HEK293 (cell line): ENCODE results near the gene E4F1.
"Not testable (repeated sequence)": the region's sequence is repeated elsewhere in the genome, so short reads cannot be mapped to it uniquely, and the experiment has no call there.

Experiments
- CTCF ChIA-PET: fragments of 350-600 bp; formaldehyde crosslinking; extraction: SDS; loops from one replicate; lab custom pipeline; 2021; ENCODE audit warnings: antibody characterized with exemption; lab: Yijun Ruan, JAX
- POLR2A ChIA-PET: fragments of 300-600 bp; formaldehyde crosslinking; extraction: SDS; loops from one replicate; lab custom pipeline; 2020; ENCODE audit warnings: antibody characterized with exemption, inconsistent platforms; lab: Yijun Ruan, JAX
- H3K27ac ChIP-seq: fragments of 200-500 bp; sonication (Bioruptor generic); 2 replicates; pipeline ENCODE4 v1.5.1; 2014; ENCODE audit warnings: low read depth, low read length, control low read depth, inconsistent platforms; ENCODE audit errors: extremely low read depth
- H3K36me3 ChIP-seq, 2 experiments: fragments of 200-500 bp in 1 of 2; sonication (Bioruptor generic) in 1 of 2; 1 replicate in 1 of 2; 2 replicates in 1 of 2; pipeline ENCODE4 v1.5.1; 2014 to 2017; ENCODE audit warnings: inconsistent platforms in 2 of 2, low read length in 2 of 2; ENCODE audit not compliant: control insufficient read depth in 2 of 2, insufficient read depth in 1 of 2
- H3K4me1 ChIP-seq: fragments of 200-500 bp; sonication (Bioruptor generic); 2 replicates; pipeline ENCODE4 v1.5.1; 2014; ENCODE audit warnings: mild to moderate bottlenecking, low read length, inconsistent platforms; ENCODE audit not compliant: control insufficient read depth, insufficient read depth
- H3K4me3 ChIP-seq: 2 replicates; pipeline ENCODE4 v1.5.1; 2011; ENCODE audit warnings: low read depth, mild to moderate bottlenecking, control low read depth, low read length, moderate library complexity
- H3K9me3 ChIP-seq: fragments of 200-500 bp; sonication (Bioruptor generic); 2 replicates; pipeline ENCODE4 v1.5.1; 2014; ENCODE audit warnings: low read depth, low read length, inconsistent platforms; ENCODE audit not compliant: control insufficient read depth, insufficient read depth
- EGR2 ChIP-seq: fragments of 450-650 bp; formaldehyde crosslinking; IDR thresholded peaks from 2 replicates; pipeline ENCODE4 v1.5.1; 2016; ENCODE audit warnings: low read depth, missing biosample characterization, missing genetic modification characterization
- FEZF1 ChIP-seq: fragments of 450-650 bp; formaldehyde crosslinking; IDR thresholded peaks from 2 replicates; pipeline ENCODE4 v1.5.1; 2016; ENCODE audit warnings: missing biosample characterization, missing genetic modification characterization
- KLF16 ChIP-seq: fragments of 450-650 bp; formaldehyde crosslinking; IDR thresholded peaks from 2 replicates; pipeline ENCODE4 v1.5.1; 2017; ENCODE audit warnings: missing biosample characterization, missing genetic modification characterization
- KLF8 ChIP-seq: fragments of 450-650 bp; formaldehyde crosslinking; IDR thresholded peaks from 2 replicates; pipeline ENCODE4 v1.5.1; 2016; ENCODE audit warnings: missing biosample characterization, missing genetic modification characterization
- ZFHX2 ChIP-seq: fragments of 450-650 bp; formaldehyde crosslinking; conservative IDR thresholded peaks from 2 replicates; pipeline ENCODE4 v1.5.1; 2016; ENCODE audit warnings: missing biosample characterization, missing genetic modification characterization
- ZNF140 ChIP-seq: fragments of 450-650 bp; formaldehyde crosslinking; IDR thresholded peaks from 2 replicates; pipeline ENCODE4 v1.5.1; 2016; ENCODE audit warnings: missing biosample characterization, missing genetic modification characterization
- ZNF350 ChIP-seq: fragments of 450-650 bp; formaldehyde crosslinking; IDR thresholded peaks from 2 replicates; pipeline ENCODE4 v1.5.0; 2017; ENCODE audit warnings: missing biosample characterization, mild to moderate bottlenecking, missing genetic modification characterization
- ZNF529 ChIP-seq: fragments of 450-650 bp; formaldehyde crosslinking; IDR thresholded peaks from 2 replicates; pipeline ENCODE4 v1.5.1; 2017; ENCODE audit warnings: missing genetic modification characterization, missing biosample characterization; ENCODE audit not compliant: insufficient replicate concordance
- ZNF629 ChIP-seq: fragments of 450-650 bp; formaldehyde crosslinking; IDR thresholded peaks from 2 replicates; pipeline ENCODE4 v1.5.1; 2017; ENCODE audit warnings: missing biosample characterization, missing genetic modification characterization
- TF ChIP-seq, protein P1 (sequence below): fragments of 450-650 bp; formaldehyde crosslinking; IDR thresholded peaks from 2 replicates; pipeline ENCODE4 v1.5.1; 2017; ENCODE audit warnings: missing biosample characterization, missing genetic modification characterization
- TF ChIP-seq, protein P2 (sequence below): fragments of 450-650 bp; formaldehyde crosslinking; IDR thresholded peaks from 2 replicates; pipeline ENCODE4 v1.5.1; 2017; ENCODE audit warnings: missing biosample characterization, missing genetic modification characterization
- TF ChIP-seq, protein P3 (sequence below): IDR thresholded peaks from 2 replicates; pipeline ENCODE4 v1.6.1; 2011; ENCODE audit warnings: mild to moderate bottlenecking, low read depth, low read length, borderline replicate concordance
- TF ChIP-seq, protein P4 (sequence below): fragments of 450-650 bp; formaldehyde crosslinking; conservative IDR thresholded peaks from 2 replicates; pipeline ENCODE4 v1.5.1; 2016; ENCODE audit warnings: low read depth, missing biosample characterization, missing genetic modification characterization
- TF ChIP-seq, protein P5 (sequence below): fragments of 450-650 bp; formaldehyde crosslinking; optimal IDR thresholded peaks from 2 replicates; pipeline ENCODE3; 2016; ENCODE audit warnings: missing biosample characterization, mild to moderate bottlenecking, missing genetic modification characterization

E4F1 gene

DNA sequence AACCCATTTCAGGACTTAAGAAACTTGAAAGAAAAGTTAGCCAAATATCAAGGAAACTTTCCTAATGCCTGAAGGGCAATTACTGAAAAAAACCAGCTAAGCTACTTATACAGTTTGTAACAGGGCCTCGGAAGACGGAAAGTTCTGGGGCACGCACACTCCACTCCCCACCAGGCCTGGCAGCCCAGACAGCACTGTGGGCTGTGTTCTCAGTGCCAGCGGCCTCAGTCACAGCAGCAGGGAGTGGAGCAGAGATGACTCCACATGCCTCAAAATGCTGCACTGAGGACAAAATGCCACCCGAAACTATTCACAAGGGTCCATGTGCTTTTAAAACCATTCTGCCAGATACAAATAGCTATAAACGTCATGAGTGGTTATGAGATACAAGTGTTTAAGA lies 34.3 kb downstream of the E4F1 start:
- no peak overlapping the region; the same call in 1 of the 2 replicates for H3K27ac ChIP-seq
- H3K36me3 ChIP-seq: peaks cover 66 to 100% of the 10 kb centered on the region in 2 experiments
- H3K9me3 ChIP-seq: no peaks in the 10 kb centered on the region
- ChIA-PET CTCF (interaction anchor here (0.6 to 1.0 kb wide), 2 partner anchors 244 to 1805 kb away, joined by 3 read pairs; no protein-coding TSS in a partner anchor), POLR2A (interaction anchor here (0.7 kb wide), 1 partner anchor 102 kb away, joined by 3 read pairs; the partner anchor contains the start of gene TRAF7)
- H3K4me3 ChIP-seq: no peak overlapping the region
- TF ChIP-seq, protein P1, sequence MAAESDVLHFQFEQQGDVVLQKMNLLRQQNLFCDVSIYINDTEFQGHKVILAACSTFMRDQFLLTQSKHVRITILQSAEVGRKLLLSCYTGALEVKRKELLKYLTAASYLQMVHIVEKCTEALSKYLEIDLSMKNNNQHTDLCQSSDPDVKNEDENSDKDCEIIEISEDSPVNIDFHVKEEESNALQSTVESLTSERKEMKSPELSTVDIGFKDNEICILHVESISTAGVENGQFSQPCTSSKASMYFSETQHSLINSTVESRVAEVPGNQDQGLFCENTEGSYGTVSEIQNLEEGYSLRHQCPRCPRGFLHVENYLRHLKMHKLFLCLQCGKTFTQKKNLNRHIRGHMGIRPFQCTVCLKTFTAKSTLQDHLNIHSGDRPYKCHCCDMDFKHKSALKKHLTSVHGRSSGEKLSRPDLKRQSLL (tag by site-specific recombination): no peak
- H3K4me1 ChIP-seq: no peaks in the 10 kb centered on the region

DNA sequence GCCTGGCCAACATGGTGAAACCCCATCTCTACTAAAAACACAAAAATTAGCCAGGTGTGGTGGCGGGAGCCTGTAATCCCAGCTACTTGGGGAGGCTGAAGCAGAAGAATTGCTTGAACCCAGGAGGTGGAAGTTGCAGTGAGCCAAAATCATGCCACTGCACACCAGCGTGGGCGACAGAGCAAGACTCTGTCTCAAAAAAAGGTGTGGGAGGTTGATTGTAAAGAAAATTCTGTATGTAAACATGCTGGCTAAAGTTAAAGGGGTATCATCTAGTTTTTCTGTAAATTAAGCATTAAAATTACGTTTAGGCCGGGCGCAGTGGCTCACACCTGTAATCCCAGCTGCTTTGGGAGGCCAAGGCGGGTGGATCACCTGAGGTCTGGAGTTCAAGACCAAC lies 35.1 kb downstream of the E4F1 start:
- POLR2A ChIA-PET: interaction anchor here (0.7 to 1.3 kb wide), 3 partner anchors 10 to 103 kb away, joined by 3 read pairs; partner anchors contain the start of gene TRAF7

DNA sequence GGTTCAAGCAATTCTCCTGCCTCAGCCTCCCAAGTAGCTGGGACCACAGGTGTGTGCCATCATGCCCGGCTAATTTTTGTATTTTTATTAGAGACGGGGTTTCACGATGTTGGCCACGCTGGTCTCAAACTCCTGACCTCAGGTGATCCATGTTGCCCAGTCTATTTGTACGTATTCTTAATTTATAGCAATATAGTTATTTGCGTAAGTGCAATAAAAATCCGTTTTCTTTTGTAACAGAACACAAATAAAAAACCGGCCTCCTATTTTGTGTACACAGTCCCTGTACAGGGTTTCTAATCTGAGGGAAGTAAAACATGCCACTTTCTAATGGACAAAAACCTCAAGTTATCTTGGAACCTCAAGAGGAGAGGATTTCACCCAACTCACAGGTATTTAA lies 36.9 kb downstream of the E4F1 start:
- Histone ChIP-seq H3K36me3 (peaks cover 63 to 100% of the 10 kb centered on the region in 2 experiments), H3K4me3 (no peak overlapping the region), H3K9me3 (no peaks in the 10 kb centered on the region), H3K27ac (no peak overlapping the region), H3K4me1 (0 out of 2 replicates have a peak, but pooled peaks cover 2% of the 10 kb centered on the region)
- TF ChIP-seq, protein P2, sequence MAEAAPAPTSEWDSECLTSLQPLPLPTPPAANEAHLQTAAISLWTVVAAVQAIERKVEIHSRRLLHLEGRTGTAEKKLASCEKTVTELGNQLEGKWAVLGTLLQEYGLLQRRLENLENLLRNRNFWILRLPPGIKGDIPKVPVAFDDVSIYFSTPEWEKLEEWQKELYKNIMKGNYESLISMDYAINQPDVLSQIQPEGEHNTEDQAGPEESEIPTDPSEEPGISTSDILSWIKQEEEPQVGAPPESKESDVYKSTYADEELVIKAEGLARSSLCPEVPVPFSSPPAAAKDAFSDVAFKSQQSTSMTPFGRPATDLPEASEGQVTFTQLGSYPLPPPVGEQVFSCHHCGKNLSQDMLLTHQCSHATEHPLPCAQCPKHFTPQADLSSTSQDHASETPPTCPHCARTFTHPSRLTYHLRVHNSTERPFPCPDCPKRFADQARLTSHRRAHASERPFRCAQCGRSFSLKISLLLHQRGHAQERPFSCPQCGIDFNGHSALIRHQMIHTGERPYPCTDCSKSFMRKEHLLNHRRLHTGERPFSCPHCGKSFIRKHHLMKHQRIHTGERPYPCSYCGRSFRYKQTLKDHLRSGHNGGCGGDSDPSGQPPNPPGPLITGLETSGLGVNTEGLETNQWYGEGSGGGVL: no peak
- TF ChIP-seq, protein P3, sequence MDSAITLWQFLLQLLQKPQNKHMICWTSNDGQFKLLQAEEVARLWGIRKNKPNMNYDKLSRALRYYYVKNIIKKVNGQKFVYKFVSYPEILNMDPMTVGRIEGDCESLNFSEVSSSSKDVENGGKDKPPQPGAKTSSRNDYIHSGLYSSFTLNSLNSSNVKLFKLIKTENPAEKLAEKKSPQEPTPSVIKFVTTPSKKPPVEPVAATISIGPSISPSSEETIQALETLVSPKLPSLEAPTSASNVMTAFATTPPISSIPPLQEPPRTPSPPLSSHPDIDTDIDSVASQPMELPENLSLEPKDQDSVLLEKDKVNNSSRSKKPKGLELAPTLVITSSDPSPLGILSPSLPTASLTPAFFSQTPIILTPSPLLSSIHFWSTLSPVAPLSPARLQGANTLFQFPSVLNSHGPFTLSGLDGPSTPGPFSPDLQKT: no peak
- no peak for TF ChIP-seq ZNF350 (tag by site-specific recombination)
- no peak for TF ChIP-seq ZNF629 (tag by site-specific recombination)
- TF ChIP-seq KLF16 (tag by site-specific recombination): no peak
- no peak for TF ChIP-seq ZNF529 (tag by site-specific recombination)
- no peak for TF ChIP-seq FEZF1 (tag by site-specific recombination)
- TF ChIP-seq, protein P4, sequence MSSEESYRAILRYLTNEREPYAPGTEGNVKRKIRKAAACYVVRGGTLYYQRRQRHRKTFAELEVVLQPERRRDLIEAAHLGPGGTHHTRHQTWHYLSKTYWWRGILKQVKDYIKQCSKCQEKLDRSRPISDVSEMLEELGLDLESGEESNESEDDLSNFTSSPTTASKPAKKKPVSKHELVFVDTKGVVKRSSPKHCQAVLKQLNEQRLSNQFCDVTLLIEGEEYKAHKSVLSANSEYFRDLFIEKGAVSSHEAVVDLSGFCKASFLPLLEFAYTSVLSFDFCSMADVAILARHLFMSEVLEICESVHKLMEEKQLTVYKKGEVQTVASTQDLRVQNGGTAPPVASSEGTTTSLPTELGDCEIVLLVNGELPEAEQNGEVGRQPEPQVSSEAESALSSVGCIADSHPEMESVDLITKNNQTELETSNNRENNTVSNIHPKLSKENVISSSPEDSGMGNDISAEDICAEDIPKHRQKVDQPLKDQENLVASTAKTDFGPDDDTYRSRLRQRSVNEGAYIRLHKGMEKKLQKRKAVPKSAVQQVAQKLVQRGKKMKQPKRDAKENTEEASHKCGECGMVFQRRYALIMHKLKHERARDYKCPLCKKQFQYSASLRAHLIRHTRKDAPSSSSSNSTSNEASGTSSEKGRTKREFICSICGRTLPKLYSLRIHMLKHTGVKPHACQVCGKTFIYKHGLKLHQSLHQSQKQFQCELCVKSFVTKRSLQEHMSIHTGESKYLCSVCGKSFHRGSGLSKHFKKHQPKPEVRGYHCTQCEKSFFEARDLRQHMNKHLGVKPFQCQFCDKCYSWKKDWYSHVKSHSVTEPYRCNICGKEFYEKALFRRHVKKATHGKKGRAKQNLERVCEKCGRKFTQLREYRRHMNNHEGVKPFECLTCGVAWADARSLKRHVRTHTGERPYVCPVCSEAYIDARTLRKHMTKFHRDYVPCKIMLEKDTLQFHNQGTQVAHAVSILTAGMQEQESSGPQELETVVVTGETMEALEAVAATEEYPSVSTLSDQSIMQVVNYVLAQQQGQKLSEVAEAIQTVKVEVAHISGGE: no peak
- TF ChIP-seq ZNF140 (tag by site-specific recombination): no peak
- TF ChIP-seq, protein P5, sequence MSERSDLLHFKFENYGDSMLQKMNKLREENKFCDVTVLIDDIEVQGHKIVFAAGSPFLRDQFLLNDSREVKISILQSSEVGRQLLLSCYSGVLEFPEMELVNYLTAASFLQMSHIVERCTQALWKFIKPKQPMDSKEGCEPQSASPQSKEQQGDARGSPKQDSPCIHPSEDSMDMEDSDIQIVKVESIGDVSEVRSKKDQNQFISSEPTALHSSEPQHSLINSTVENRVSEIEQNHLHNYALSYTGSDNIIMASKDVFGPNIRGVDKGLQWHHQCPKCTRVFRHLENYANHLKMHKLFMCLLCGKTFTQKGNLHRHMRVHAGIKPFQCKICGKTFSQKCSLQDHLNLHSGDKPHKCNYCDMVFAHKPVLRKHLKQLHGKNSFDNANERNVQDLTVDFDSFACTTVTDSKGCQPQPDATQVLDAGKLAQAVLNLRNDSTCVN (tag by site-specific recombination): no peak
- TF ChIP-seq KLF8 (tag by site-specific recombination): no peak
- ChIA-PET POLR2A (interaction anchor here (1.0 to 1.2 kb wide), 2 partner anchors 9 kb away, joined by 4 to 6 read pairs; partner anchors contain the start of gene ECI1), CTCF (no interaction called here)

More for the DNA sequence above, 35.1 kb downstream of the E4F1 start:
- not testable (repeated sequence) for H3K27ac ChIP-seq, H3K4me1 ChIP-seq, H3K9me3 ChIP-seq, H3K4me3 ChIP-seq
- peaks cover 69 to 100% of the 10 kb centered on the region in 2 experiments for H3K36me3 ChIP-seq
- TF ChIP-seq EGR2 (tag by site-specific recombination): peak; percentile 51
- TF ChIP-seq ZFHX2 (tag by site-specific recombination): peak; percentile 50; the same call in 1 of the 2 replicates
- CTCF ChIA-PET: interaction anchor here (0.6 to 1.0 kb wide), 2 partner anchors 243 to 1806 kb away, joined by 3 to 4 read pairs; no protein-coding TSS in a partner anchor
